GM12865 (cell line): ENCODE results near the gene TRIM52.

Experiments
- DNase-seq: peaks from one replicate; pipeline ENCODE4 v3.0.0; 2010; ENCODE audit warnings: low read depth
- H3K4me3 ChIP-seq: 2 replicates; pipeline ENCODE4 v1.5.1; 2011; ENCODE audit warnings: mild to moderate bottlenecking, low read depth, low read length, control low read depth
- CTCF ChIP-seq: IDR thresholded peaks from 2 replicates; pipeline ENCODE4 v1.5.1; 2011; ENCODE audit warnings: low read length, control low read depth, low read depth, inconsistent platforms; ENCODE audit not compliant: insufficient read depth; ENCODE audit errors: missing control alignments

TRIM52 gene

GRCh38 chr5:181230551-181230950 is 30.4 kb downstream of the TRIM52 start:
- DNase-seq, result no peak
- no peak for TF ChIP-seq CTCF
- H3K4me3 ChIP-seq, result no peak overlapping the region

- H3K4me3 ChIP-seq, result no peak overlapping the region
- DNase-seq, result no peak
- no peak for TF ChIP-seq CTCF
Observed at GRCh38 chr5:181229996-181230395, 30.9 kb downstream of the TRIM52 start.

GRCh38 chr5:181224390-181225229 is 36.3 kb downstream of the TRIM52 start:
- DNase-seq, result peak; percentile 68
- H3K4me3 ChIP-seq, result peak overlapping the region; percentile 90
- TF ChIP-seq CTCF, result no peak

- TF ChIP-seq CTCF, result no peak
- peak; percentile 72 for DNase-seq
- H3K4me3 ChIP-seq, result peak overlapping the region; percentile 90
Observed at GRCh38 chr5:181223729-181224389, 37.1 kb downstream of the TRIM52 start.

GRCh38 chr5:181223058-181223728 is 37.8 kb downstream of the TRIM52 start, which contains the start of gene TRIM41:
TSS of gene TRIM41 (plus strand) at chr5:181223281. CDS start at chr5:181224000, 719 bp downstream.
- peak; percentile 100 for DNase-seq
- TF ChIP-seq CTCF, result no peak
- peak within 1 kb of the TSS; percentile 90 for H3K4me3 ChIP-seq

GRCh38 chr5:181222630-181223057 is 38.3 kb downstream of the TRIM52 start:
- no peak for DNase-seq
- no peak for TF ChIP-seq CTCF
- peak overlapping the region; percentile 90 for H3K4me3 ChIP-seq
